ENCODE measurements around the gene ZFP91.

GRCh38 chr11:58636587-58636986 lies 57.7 kb downstream of the ZFP91 start:
- TF ChIP-seq CTCF (conservative IDR thresholded peaks at IDR 0.05; ENCODE audit: low read depth in 2 of 2): 0 out of 4 replicates have a peak, but pooled peaks have one; percentile 7 to 8
- no peak for TF ChIP-seq EZH2 (IDR thresholded peaks at IDR 0.05; ENCODE audit: low read depth, unreplicated experiment)
- no peak for TF ChIP-seq ZNF331 (CRISPR knock-in tag; IDR thresholded peaks at IDR 0.05; ENCODE audit: low read depth)
- no peak for TF ChIP-seq POLR2AphosphoS5 (IDR thresholded peaks at IDR 0.05; ENCODE audit: low read depth)
- no peak for TF ChIP-seq EZH2phosphoT487 (IDR thresholded peaks at IDR 0.05; ENCODE audit: unreplicated experiment)
- TF ChIP-seq REST (IDR thresholded peaks at IDR 0.05; ENCODE audit: unreplicated experiment): no peak
- no peak for TF ChIP-seq CREB1 (CRISPR knock-in tag; IDR thresholded peaks at IDR 0.05; ENCODE audit: low read depth)
- TF ChIP-seq JUNB (IDR thresholded peaks at IDR 0.05; ENCODE audit: unreplicated experiment): no peak
- TF ChIP-seq ETS1 (IDR thresholded peaks at IDR 0.05): no peak
- TF ChIP-seq NANOG (IDR thresholded peaks at IDR 0.05; ENCODE audit: borderline replicate concordance): no peak
- no peak for TF ChIP-seq STAT1 (IDR thresholded peaks at IDR 0.05; ENCODE audit: unreplicated experiment)
- no peak for TF ChIP-seq ZNF114 (CRISPR knock-in tag; IDR thresholded peaks at IDR 0.05)
